ENCODE measurements around the gene MT3. TPM values are rescaled to one million over a fixed set of nuclear protein-coding genes. Genes with fewer than 3 reads are reported as not detected.
A peak's percentile ranks its signal among the peaks of the same experiment; 100 is the strongest.

Gene MT3
- total and polyA plus RNA-seq, 2 of the 13 experiments (the other 11 are each of a cell fraction or from before 2014, with no cell fraction given) = not detected

DNA sequence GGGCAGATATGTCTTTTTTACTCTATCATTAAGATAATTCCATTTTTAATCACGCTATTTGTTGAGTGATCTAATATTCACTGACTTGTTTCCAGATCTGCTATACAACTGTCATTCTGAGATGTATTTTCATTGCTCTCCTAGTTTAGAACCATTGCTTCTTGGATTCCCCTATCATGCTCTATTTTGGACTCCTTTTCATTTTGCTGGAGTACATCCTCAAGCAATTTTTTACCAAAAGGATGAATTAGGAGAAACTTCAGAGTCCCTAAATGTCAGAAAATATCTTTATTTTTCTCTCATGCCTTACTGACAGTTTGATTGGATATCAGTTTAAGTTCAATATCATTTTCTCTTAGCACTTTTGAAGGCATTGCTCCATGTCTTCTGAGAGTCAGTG, 14.7 kb upstream of the MT3 start (continued):
- TF ChIP-seq REST (IDR thresholded peaks at IDR 0.05; ENCODE audit: borderline replicate concordance in 1 of 2, low read depth in 1 of 2, low read length in 2 of 2) (no peak), RFXAP (CRISPR knock-in tag; IDR thresholded peaks at IDR 0.05; ENCODE audit: borderline replicate concordance) (no peak), SPEN (CRISPR knock-in tag; IDR thresholded peaks at IDR 0.05; ENCODE audit: low read depth) (no peak), ZSCAN29 (CRISPR knock-in tag; conservative IDR thresholded peaks at IDR 0.05) (no peak), AGO1 (IDR thresholded peaks at IDR 0.05; ENCODE audit: low read depth, low read length, poor library complexity, severe bottlenecking) (no peak)

DNA sequence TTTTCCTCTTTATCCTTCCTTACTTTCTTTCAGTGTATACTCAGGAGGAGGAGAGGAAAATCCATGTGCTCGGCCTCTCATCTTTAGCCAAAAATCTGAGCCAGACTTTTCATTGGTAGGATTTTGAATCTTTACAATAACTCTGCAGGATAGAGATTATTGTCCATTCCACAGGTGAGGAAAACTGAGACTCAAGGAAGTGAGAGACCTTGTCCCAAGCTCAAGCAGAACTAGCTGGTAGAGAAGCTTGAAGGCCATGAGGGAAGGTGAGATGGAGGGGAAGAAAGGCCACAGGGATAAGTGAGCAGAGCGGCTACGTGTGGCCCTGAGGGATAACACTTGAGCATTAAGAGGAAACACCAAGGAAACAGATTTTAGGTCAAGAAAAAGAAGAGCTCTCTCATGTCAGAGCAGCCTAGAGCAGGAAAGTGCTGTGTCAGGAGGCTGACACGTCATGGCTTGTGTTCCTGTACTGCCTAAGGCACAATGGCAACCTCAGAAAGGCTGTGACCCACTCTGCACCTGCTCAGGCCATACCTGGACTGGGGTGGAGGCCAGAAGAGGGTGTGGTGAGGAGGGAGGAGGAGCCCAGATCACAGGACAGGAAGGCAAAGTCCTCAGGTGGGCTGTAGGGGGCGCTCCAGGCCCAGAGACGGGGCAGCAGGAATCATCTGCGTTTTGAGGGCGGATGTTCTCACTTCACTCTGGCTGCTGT, 12.6 kb upstream of the MT3 start:
- Histone ChIP-seq H4K20me1 (ENCODE audit: insufficient read depth, low read length) (no peaks in the 10 kb centered on the region), H3K4me3 (replicated peaks in 1 of 3; ENCODE audit: insufficient read depth in 1 of 3, low read depth in 2 of 3, low read length in 3 of 3) (no peak overlapping the region), H2AFZ (ENCODE audit: low read length) (no peak overlapping the region), H3K4me2 (ENCODE audit: low read depth, low read length) (no peak overlapping the region), H3K4me1 (ENCODE audit: insufficient read depth, low read length) (no peaks in the 10 kb centered on the region), H3K27me3 (ENCODE audit: control insufficient read depth in 1 of 2, insufficient read depth in 2 of 2, low read length in 2 of 2) (peaks cover 0 to 3% of the 10 kb centered on the region in 2 experiments; a peak in 2 of 5 replicates), H3K79me2 (ENCODE audit: insufficient read depth, low read length) (no peaks in the 10 kb centered on the region), H3K36me3 (replicated peaks in 1 of 2; ENCODE audit: control insufficient read depth in 1 of 2, insufficient read depth in 2 of 2, low read length in 2 of 2) (no peaks in the 10 kb centered on the region), H3K9me3 (ENCODE audit: low read length) (peaks cover 4% of the 10 kb centered on the region; the same call in 1 of the 2 replicates), H3K27ac (ENCODE audit: extremely low read length, insufficient read depth, low read length) (no peak overlapping the region), H3K9ac (ENCODE audit: insufficient read depth, low read depth, low read length) (no peak overlapping the region)
- POLR2A ChIA-PET = no interaction called here
- intact Hi-C loops (cut with micrococcal nuclease; ENCODE audit: unreplicated experiment) = loop anchor here (1.0 to 5.0 kb wide), 4 partner anchors 24 to 273 kb away; no protein-coding TSS in a partner anchor
- ATAC-seq = peak; percentile 100
- peak; percentile 54 for FAIRE-seq
- in situ Hi-C loops (cut with HindIII; ENCODE audit: extremely low pct_ligation_motif_present, low pct_unique_long_range_greater_than_20kb) = loop anchor here (5.0 kb wide), 1 partner anchor 126 kb away; no protein-coding TSS in a partner anchor
- peak; percentile 69 for DNase-seq (ENCODE audit: low spot score)
- CTCF ChIA-PET (ENCODE audit: low intra/inter-chr PET ratio, low total read pairs) = interaction anchor here (0.6 to 2.2 kb wide), 3 partner anchors 23 to 125 kb away, joined by 3 to 20 read pairs (median 15); no protein-coding TSS in a partner anchor
- no TSS peak for BruUV-seq (replicated peaks)
- WGBS (ENCODE audit: low lambda C conversion rate) = 10% methylated on average over 8 of the region's 8 CpGs
- TF ChIP-seq STAG1 (CRISPR knock-in tag; IDR thresholded peaks at IDR 0.05) (peak; percentile 95), ZNF263 (CRISPR knock-in tag; IDR thresholded peaks at IDR 0.05) (peak; percentile 64; the same call in 1 of the 2 replicates), ETV5 (CRISPR knock-in tag; IDR thresholded peaks at IDR 0.05; ENCODE audit: borderline replicate concordance) (peak; percentile 57; the same call in 1 of the 2 replicates), AKNA (CRISPR knock-in tag; IDR thresholded peaks at IDR 0.05; ENCODE audit: borderline replicate concordance) (no peak)
- TF ChIP-seq, protein P1, sequence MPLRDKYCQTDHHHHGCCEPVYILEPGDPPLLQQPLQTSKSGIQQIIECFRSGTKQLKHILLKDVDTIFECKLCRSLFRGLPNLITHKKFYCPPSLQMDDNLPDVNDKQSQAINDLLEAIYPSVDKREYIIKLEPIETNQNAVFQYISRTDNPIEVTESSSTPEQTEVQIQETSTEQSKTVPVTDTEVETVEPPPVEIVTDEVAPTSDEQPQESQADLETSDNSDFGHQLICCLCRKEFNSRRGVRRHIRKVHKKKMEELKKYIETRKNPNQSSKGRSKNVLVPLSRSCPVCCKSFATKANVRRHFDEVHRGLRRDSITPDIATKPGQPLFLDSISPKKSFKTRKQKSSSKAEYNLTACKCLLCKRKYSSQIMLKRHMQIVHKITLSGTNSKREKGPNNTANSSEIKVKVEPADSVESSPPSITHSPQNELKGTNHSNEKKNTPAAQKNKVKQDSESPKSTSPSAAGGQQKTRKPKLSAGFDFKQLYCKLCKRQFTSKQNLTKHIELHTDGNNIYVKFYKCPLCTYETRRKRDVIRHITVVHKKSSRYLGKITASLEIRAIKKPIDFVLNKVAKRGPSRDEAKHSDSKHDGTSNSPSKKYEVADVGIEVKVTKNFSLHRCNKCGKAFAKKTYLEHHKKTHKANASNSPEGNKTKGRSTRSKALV (CRISPR knock-in tag; IDR thresholded peaks at IDR 0.05) = no peak

Data from HepG2 (cell line).